ENCODE data around the gene HOXC11. TPM values are rescaled to one million over a fixed set of nuclear protein-coding genes. Genes with fewer than 3 reads are reported as not detected.

HOXC11 gene
- total and polyA plus RNA-seq, 10 of the 15 experiments (the other 5 are each of a cell fraction or from before 2014, with no cell fraction given): not detected

DNA sequence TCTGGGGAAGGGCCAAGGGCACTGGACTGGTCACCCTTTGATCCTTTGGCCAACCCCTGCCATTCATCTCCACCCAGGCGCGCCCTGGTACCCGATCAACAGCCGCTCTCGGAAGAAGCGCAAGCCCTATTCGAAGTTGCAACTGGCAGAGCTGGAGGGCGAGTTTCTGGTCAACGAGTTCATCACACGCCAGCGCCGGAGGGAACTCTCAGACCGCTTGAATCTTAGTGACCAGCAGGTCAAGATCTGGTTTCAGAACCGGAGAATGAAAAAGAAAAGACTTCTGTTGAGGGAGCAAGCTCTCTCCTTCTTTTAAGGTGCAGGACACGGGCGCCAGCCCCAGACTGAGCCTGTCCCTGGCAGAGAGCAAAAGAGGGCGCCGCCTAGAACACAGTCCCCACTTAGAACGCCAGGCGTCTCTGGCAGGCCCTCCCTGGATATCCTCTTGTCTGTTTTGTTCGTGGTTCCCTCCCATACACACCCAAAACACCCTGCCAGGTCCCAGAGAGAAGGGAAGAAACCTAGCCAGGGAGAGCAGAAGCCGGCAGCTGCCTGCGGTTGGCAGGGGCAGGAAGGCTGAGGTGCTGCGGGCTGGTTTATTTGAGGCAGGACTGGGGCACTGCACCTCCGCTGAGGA is 16.6 kb upstream of the HOXC11 start:
- DNase-seq (ENCODE audit: low read depth, low spot score): no peak
- H3K4me2 ChIP-seq (ENCODE audit: control insufficient read depth, insufficient read depth): no peak overlapping the region
- no peak overlapping the region for H3K27ac ChIP-seq (ENCODE audit: control insufficient read depth, insufficient read depth)
- no peaks in the 10 kb centered on the region for H3K9me3 ChIP-seq (replicated peaks; ENCODE audit: control insufficient read depth, insufficient read depth, low read length)
- peaks cover 42 to 62% of the 10 kb centered on the region in 2 experiments for H3K27me3 ChIP-seq (replicated peaks in 1 of 2; ENCODE audit: control insufficient read depth in 2 of 2, insufficient read depth in 2 of 2, low read length in 1 of 2)
- no peak for FAIRE-seq
- SMC1A ChIA-PET (ENCODE audit: uncharacterized antibody, unreplicated experiment): no interaction called here
- H3K79me2 ChIP-seq (ENCODE audit: control insufficient read depth, insufficient read depth, low read length): no peaks in the 10 kb centered on the region
- H2AFZ ChIP-seq (ENCODE audit: control insufficient read depth, low read depth, low read length): no peak overlapping the region
- in situ Hi-C loops (cut with MboI): no loop called here
- no peaks in the 10 kb centered on the region for H3K36me3 ChIP-seq (ENCODE audit: control insufficient read depth in 2 of 2, insufficient read depth in 2 of 2, low read length in 1 of 2)
- intact Hi-C loops (cut with micrococcal nuclease; ENCODE audit: unreplicated experiment): no loop called here
- POLR2A ChIA-PET: no interaction called here
- H4K20me1 ChIP-seq (ENCODE audit: control insufficient read depth, insufficient read depth): no peaks in the 10 kb centered on the region
- RAD21 ChIA-PET (ENCODE audit: unreplicated experiment): no interaction called here
- 33% methylated on average over 25 of the region's 25 CpGs for WGBS (ENCODE audit: insufficient coverage, insufficient replicate concordance, low lambda C conversion rate, missing lambda C conversion rate)
- TF ChIP-seq JUNB (IDR thresholded peaks at IDR 0.05) (no peak), CBX3 (IDR thresholded peaks at IDR 0.05; ENCODE audit: borderline replicate concordance, low read depth) (no peak), BCL11A (IDR thresholded peaks at IDR 0.05; ENCODE audit: low read depth, low read length) (no peak), MTA3 (IDR thresholded peaks at IDR 0.05; ENCODE audit: borderline replicate concordance, low read length) (no peak), TARDBP (IDR thresholded peaks at IDR 0.05; ENCODE audit: borderline replicate concordance) (no peak), EZH2 (IDR thresholded peaks at IDR 0.05; ENCODE audit: borderline replicate concordance, control insufficient read depth, low read depth, low read length) (0 out of 2 replicates have a peak, but pooled peaks have one; percentile 15)
- TF ChIP-seq, protein P1, sequence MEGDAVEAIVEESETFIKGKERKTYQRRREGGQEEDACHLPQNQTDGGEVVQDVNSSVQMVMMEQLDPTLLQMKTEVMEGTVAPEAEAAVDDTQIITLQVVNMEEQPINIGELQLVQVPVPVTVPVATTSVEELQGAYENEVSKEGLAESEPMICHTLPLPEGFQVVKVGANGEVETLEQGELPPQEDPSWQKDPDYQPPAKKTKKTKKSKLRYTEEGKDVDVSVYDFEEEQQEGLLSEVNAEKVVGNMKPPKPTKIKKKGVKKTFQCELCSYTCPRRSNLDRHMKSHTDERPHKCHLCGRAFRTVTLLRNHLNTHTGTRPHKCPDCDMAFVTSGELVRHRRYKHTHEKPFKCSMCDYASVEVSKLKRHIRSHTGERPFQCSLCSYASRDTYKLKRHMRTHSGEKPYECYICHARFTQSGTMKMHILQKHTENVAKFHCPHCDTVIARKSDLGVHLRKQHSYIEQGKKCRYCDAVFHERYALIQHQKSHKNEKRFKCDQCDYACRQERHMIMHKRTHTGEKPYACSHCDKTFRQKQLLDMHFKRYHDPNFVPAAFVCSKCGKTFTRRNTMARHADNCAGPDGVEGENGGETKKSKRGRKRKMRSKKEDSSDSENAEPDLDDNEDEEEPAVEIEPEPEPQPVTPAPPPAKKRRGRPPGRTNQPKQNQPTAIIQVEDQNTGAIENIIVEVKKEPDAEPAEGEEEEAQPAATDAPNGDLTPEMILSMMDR (IDR thresholded peaks at IDR 0.05 in 2 of 3, conservative IDR thresholded peaks at IDR 0.05 in 1 of 3; ENCODE audit: control insufficient read depth in 2 of 3, extremely low read depth in 1 of 3, insufficient read depth in 1 of 3, low read depth in 3 of 3, low read length in 3 of 3): 0 out of 6 replicates have a peak, but pooled peaks of 1 of the 3 experiments have one; percentile 3
- CTCF ChIA-PET: no interaction called here
- no TSS peak for BruUV-seq (replicated peaks)
- H3K9ac ChIP-seq (ENCODE audit: control insufficient read depth, insufficient read depth, low read length): no peak overlapping the region
- H3K4me1 ChIP-seq (ENCODE audit: control insufficient read depth, insufficient read depth, low read length): no peaks in the 10 kb centered on the region
- ATAC-seq: peak; percentile 48
- H3K4me3 ChIP-seq: no peak overlapping the region

Measured in GM12878 (cell line).